ENCODE results near the gene ZNF502. TPM values are rescaled to one million over a fixed set of nuclear protein-coding genes. Genes with fewer than 3 reads are reported as not detected.

Gene ZNF502
- total RNA-seq, 2 donors from 2014 or later: 1.00 to 2.3 TPM

Other genes starting within 250 kb of the ZNF502 start
- gene ZNF445, start 235.0 kb upstream of the ZNF502 start, total RNA-seq: 10 to 100 TPM; 18.4 to 21.6 TPM
- 1 to 10 TPM; 2.8 to 4.9 TPM for gene ZKSCAN7, start 157.5 kb upstream of the ZNF502 start, total RNA-seq
- 1 to 10 TPM in 1 of 2 donors, under 1 TPM in 1; 0.50 to 1.5 TPM for gene ZNF660, start 127.7 kb upstream of the ZNF502 start, total RNA-seq
- 10 to 100 TPM; 14.8 to 15.7 TPM for gene ZNF197, start 87.6 kb upstream of the ZNF502 start, total RNA-seq
- 1 to 10 TPM; 4.9 to 8.3 TPM for gene ZNF35, start 63.9 kb upstream of the ZNF502 start, total RNA-seq
- 1 to 10 TPM; 3.6 to 6.2 TPM for gene ZNF501, start 17.0 kb downstream of the ZNF502 start, total RNA-seq
- 10 to 100 TPM; 27.1 to 28.4 TPM for gene KIAA1143, start 49.0 kb downstream of the ZNF502 start, total RNA-seq
- 10 to 100 TPM; 32.4 to 40.1 TPM for gene KIF15, start 49.1 kb downstream of the ZNF502 start, total RNA-seq
- 10 to 100 TPM; 15.6 to 22.4 TPM for gene TMEM42, start 149.3 kb downstream of the ZNF502 start, total RNA-seq
- not detected for gene TGM4, start 161.9 kb downstream of the ZNF502 start, total RNA-seq

All from activated T-cell treated with anti-CD3 and anti-CD28 coated beads, Interleukin-2, amount 50 U/mL, for 72 hours (primary cell).